SK-N-SH (cell line): ENCODE measurements around the gene HS3ST1. TPM values are rescaled to one million over a fixed set of nuclear protein-coding genes. Genes with fewer than 3 reads are reported as not detected.

Experiments
- CTCF ChIA-PET: fragments of 300-600, 350-600 bp; formaldehyde crosslinking; extraction: SDS; loops from one replicate; lab custom pipeline; 2021; lab: Yijun Ruan, JAX
- POLR2A ChIA-PET: fragments of 350-600 bp; sonication (Branson Sonifier 250); formaldehyde crosslinking; extraction: SDS; loops from one replicate; lab custom pipeline; 2020; ENCODE audit warnings: antibody characterized with exemption, inconsistent platforms; lab: Yijun Ruan, JAX
- DNase-seq: peaks from one replicate; pipeline ENCODE4 v3.0.0; 2012
- H2AFZ ChIP-seq: fragments of 200-600 bp; sonication (generic); 2 replicates; pipeline ENCODE4 v1.8.1; 2016; ENCODE audit warnings: antibody characterized with exemption, mild to moderate bottlenecking, low read depth
- H3F3A ChIP-seq: fragments of 200-600 bp; sonication (generic); replicated peaks from 2 replicates; pipeline ENCODE3; 2016; ENCODE audit warnings: antibody characterized with exemption, mild to moderate bottlenecking; ENCODE audit not compliant: insufficient read depth
- H3K27ac ChIP-seq, 2 experiments: fragments of 200-500 bp in 1 of 2; fragments of 200-600 bp in 1 of 2; sonication (Bioruptor generic) in 1 of 2; sonication (generic), shearing (Covaris generic) in 1 of 2; 2 replicates each; pipeline versions ENCODE4 v1.5.1 to v1.6.1; 2014 to 2016; ENCODE audit warnings: low read depth in 2 of 2, inconsistent platforms in 1 of 2, low read length in 1 of 2, mild to moderate bottlenecking in 1 of 2, mixed read lengths in 1 of 2
- H3K27me3 ChIP-seq: fragments of 200-600 bp; sonication (generic), shearing (Covaris generic); 2 replicates; pipeline ENCODE4 v1.6.1; 2016; ENCODE audit warnings: mixed run types; ENCODE audit not compliant: insufficient read depth
- H3K36me3 ChIP-seq, 2 experiments: fragments of 200-500 bp in 1 of 2; fragments of 200-600 bp in 1 of 2; sonication (Bioruptor generic) in 1 of 2; sonication (generic) in 1 of 2; replicated peaks in 1 of 2; 2 replicates each; pipeline versions ENCODE3 to v1.5.1; 2014 to 2016; ENCODE audit warnings: low read length in 1 of 2, mild to moderate bottlenecking in 1 of 2; ENCODE audit not compliant: insufficient read depth in 2 of 2, control insufficient read depth in 1 of 2
- H3K4me1 ChIP-seq, 2 experiments: fragments of 200-500 bp in 1 of 2; fragments of 200-600 bp in 1 of 2; sonication (Bioruptor generic) in 1 of 2; sonication (generic), shearing (Covaris generic) in 1 of 2; 2 replicates each; pipeline versions ENCODE4 v1.5.1 to v1.6.1; 2014 to 2016; ENCODE audit warnings: low read depth in 1 of 2, low read length in 1 of 2, mixed run types in 1 of 2; ENCODE audit not compliant: insufficient read depth in 2 of 2, control insufficient read depth in 1 of 2
- H3K4me2 ChIP-seq: fragments of 200-600 bp; sonication (generic), shearing (Covaris generic); 2 replicates; pipeline ENCODE4 v1.6.1; 2017; ENCODE audit warnings: mixed run types
- H3K4me3 ChIP-seq, 2 experiments: fragments of 200-500 bp in 1 of 2; fragments of 200-600 bp in 1 of 2; sonication (Bioruptor generic) in 1 of 2; sonication (generic), shearing (Covaris generic) in 1 of 2; 2 replicates each; pipeline versions ENCODE4 v1.5.1 to v1.8.1; 2014 to 2016; ENCODE audit warnings: low read depth in 2 of 2, inconsistent platforms in 1 of 2, low read length in 1 of 2, mild to moderate bottlenecking in 1 of 2, mixed read lengths in 1 of 2, moderate library complexity in 1 of 2
- H3K79me2 ChIP-seq: fragments of 200-600 bp; sonication (generic); 2 replicates; pipeline ENCODE4 v1.8.1; 2017; ENCODE audit warnings: mild to moderate bottlenecking; ENCODE audit not compliant: insufficient read depth
- H3K9ac ChIP-seq: fragments of 200-600 bp; sonication (generic); 2 replicates; pipeline ENCODE4 v1.6.1; 2017; ENCODE audit warnings: mixed run types
- H3K9me2 ChIP-seq: fragments of 200-600 bp; sonication (generic); 2 replicates; pipeline ENCODE4 v1.6.1; 2017; ENCODE audit warnings: mixed run types
- H3K9me3 ChIP-seq: fragments of 200-600 bp; sonication (generic); 2 replicates; pipeline ENCODE4 v1.6.1; 2017; ENCODE audit warnings: mixed run types, mild to moderate bottlenecking, moderate library complexity
- H4K20me1 ChIP-seq: fragments of 200-600 bp; sonication (generic); 2 replicates; pipeline ENCODE4 v1.6.1; 2017; ENCODE audit warnings: mild to moderate bottlenecking, mixed run types; ENCODE audit not compliant: insufficient read depth
- ELF1 ChIP-seq: IDR thresholded peaks from 2 replicates; pipeline ENCODE4 v1.4.0; 2012
- EZH2phosphoT487 ChIP-seq: fragments of 200-600 bp; sonication (generic); IDR thresholded peaks from 2 replicates; pipeline ENCODE4 v1.6.1; 2017; ENCODE audit warnings: low read depth, mixed run types, mild to moderate bottlenecking, antibody characterized with exemption, moderate library complexity, borderline replicate concordance
- FOSL2 ChIP-seq: IDR thresholded peaks from 2 replicates; pipeline ENCODE4 v1.4.0; 2012; ENCODE audit warnings: low read depth, mild to moderate bottlenecking, moderate library complexity, borderline replicate concordance
- GABPA ChIP-seq: IDR thresholded peaks from 2 replicates; pipeline ENCODE4 v1.4.0; 2012; ENCODE audit warnings: low read depth, mild to moderate bottlenecking
- GATA2 ChIP-seq: sonication (generic); formaldehyde crosslinking; IDR thresholded peaks from 2 replicates; pipeline ENCODE4 v1.5.0; 2020; ENCODE audit warnings: mild to moderate bottlenecking, missing genetic modification reagents
- JUND ChIP-seq: IDR thresholded peaks from 2 replicates; pipeline ENCODE4 v1.4.0; 2012
- NFIC ChIP-seq: IDR thresholded peaks from 2 replicates; pipeline ENCODE4 v1.4.0; 2012; ENCODE audit warnings: borderline replicate concordance
- POLR2AphosphoS5 ChIP-seq: IDR thresholded peaks from 2 replicates; pipeline ENCODE4 v1.6.1; 2012; ENCODE audit warnings: low read depth, low read length
- RCOR1 ChIP-seq: fragments of 150-350 bp; IDR thresholded peaks from 2 replicates; pipeline ENCODE4 v1.6.1; 2017; ENCODE audit warnings: antibody characterized with exemption, low read length
- RFX5 ChIP-seq: IDR thresholded peaks from 2 replicates; pipeline ENCODE4 v1.6.1; 2012; ENCODE audit warnings: mild to moderate bottlenecking, improper control_type of control experiment, low read length
- SIN3A ChIP-seq: IDR thresholded peaks from 2 replicates; pipeline ENCODE4 v1.6.1; 2012; ENCODE audit warnings: low read depth, mild to moderate bottlenecking, low read length, moderate library complexity, borderline replicate concordance
- TEAD4 ChIP-seq: IDR thresholded peaks from 2 replicates; pipeline ENCODE4 v1.4.0; 2012; ENCODE audit warnings: mild to moderate bottlenecking, borderline replicate concordance; ENCODE audit not compliant: insufficient read depth
- YY1 ChIP-seq: IDR thresholded peaks from 2 replicates; pipeline ENCODE4 v1.4.0; 2012; ENCODE audit warnings: low read depth, mild to moderate bottlenecking
- WGBS: methylation state at CpG from one replicate; pipeline ENCODE4 v1.1.6; 2017; ENCODE audit warnings: low lambda C conversion rate; 5-methylcytosine and 5-hydroxymethylcytosine counted together
- polyA plus RNA-seq, 3 experiments: library from polyadenylated mRNA; depleted of rRNA; stranded (reverse); fragments of >200 nt; gene quantifications; 2 replicates each; pipeline ENCODE4 v1.2.3, GENCODE V29; 2012
- TF ChIP-seq, protein P1 (sequence below): IDR thresholded peaks from 2 replicates; pipeline ENCODE4 v1.4.0; 2012; ENCODE audit warnings: low read depth, borderline replicate concordance
- TF ChIP-seq, protein P2 (sequence below): fragments of 150-350 bp; IDR thresholded peaks from 2 replicates; pipeline ENCODE4 v1.6.1; 2017; ENCODE audit warnings: antibody characterized with exemption, low read length, low read depth, borderline replicate concordance

The HS3ST1 gene
- polyA plus RNA-seq, 1 of the 3 experiments (the other 2 are of a cell fraction) = not detected

- CTCF ChIA-PET = no interaction called here
- Histone ChIP-seq H3K4me1 (no peaks in the 10 kb centered on the region), H3K79me2 (no peaks in the 10 kb centered on the region), H3K4me2 (no peak overlapping the region), H3K4me3 (no peak overlapping the region), H3F3A (no peaks in the 10 kb centered on the region), H3K36me3 (no peaks in the 10 kb centered on the region), H4K20me1 (no peaks in the 10 kb centered on the region), H3K9me2 (no peaks in the 10 kb centered on the region), H2AFZ (no peak overlapping the region), H3K27ac (no peak overlapping the region), H3K9ac (no peak overlapping the region), H3K9me3 (no peaks in the 10 kb centered on the region), H3K27me3 (no peaks in the 10 kb centered on the region)
- TF ChIP-seq RCOR1 (no peak), POLR2AphosphoS5 (no peak), TEAD4 (no peak), EZH2phosphoT487 (no peak), GATA2 (no peak), GABPA (no peak)
- TF ChIP-seq, protein P1, sequence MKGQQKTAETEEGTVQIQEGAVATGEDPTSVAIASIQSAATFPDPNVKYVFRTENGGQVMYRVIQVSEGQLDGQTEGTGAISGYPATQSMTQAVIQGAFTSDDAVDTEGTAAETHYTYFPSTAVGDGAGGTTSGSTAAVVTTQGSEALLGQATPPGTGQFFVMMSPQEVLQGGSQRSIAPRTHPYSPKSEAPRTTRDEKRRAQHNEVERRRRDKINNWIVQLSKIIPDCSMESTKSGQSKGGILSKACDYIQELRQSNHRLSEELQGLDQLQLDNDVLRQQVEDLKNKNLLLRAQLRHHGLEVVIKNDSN = no peak
- TF ChIP-seq, protein P2, sequence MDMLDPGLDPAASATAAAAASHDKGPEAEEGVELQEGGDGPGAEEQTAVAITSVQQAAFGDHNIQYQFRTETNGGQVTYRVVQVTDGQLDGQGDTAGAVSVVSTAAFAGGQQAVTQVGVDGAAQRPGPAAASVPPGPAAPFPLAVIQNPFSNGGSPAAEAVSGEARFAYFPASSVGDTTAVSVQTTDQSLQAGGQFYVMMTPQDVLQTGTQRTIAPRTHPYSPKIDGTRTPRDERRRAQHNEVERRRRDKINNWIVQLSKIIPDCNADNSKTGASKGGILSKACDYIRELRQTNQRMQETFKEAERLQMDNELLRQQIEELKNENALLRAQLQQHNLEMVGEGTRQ = no peak
- no peak for DNase-seq
- POLR2A ChIA-PET = no interaction called here
Observed at GRCh38 chr4:11359591-11359990, 69.1 kb downstream of the HS3ST1 start.

DNA sequence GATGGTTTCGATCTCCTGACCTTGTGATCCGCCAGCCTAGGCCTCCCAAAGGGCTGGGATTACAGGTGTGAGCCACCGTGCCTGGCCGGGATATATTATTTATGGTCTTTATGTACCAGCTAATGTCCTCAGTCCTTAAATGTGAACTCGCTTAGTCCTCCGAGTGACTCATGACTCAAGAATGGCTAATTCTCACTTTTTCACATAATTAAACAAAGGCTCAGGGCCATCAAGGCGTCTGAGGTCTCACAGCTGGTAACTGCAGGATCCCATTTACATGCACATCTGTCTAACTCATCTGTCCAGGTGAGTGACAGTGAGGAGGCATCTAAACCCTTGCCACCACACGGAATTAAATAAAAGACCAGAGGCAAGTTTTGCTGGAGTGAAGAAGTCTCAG, 73.5 kb downstream of the HS3ST1 start:
- 10% methylated on average over 8 of the region's 8 CpGs for WGBS
- no peak overlapping the region for H3K4me2 ChIP-seq
- no peaks in the 10 kb centered on the region for H4K20me1 ChIP-seq
- H3K79me2 ChIP-seq = no peaks in the 10 kb centered on the region
- H3K9ac ChIP-seq = no peak overlapping the region
- DNase-seq = no peak
- no peaks in the 10 kb centered on the region for H3K27me3 ChIP-seq
- H3K27ac ChIP-seq = no peak overlapping the region
- no peaks in the 10 kb centered on the region for H3K9me3 ChIP-seq
- H2AFZ ChIP-seq = no peak overlapping the region
- no peaks in the 10 kb centered on the region for H3K9me2 ChIP-seq
- ChIA-PET POLR2A (no interaction called here), CTCF (no interaction called here)
- no peak overlapping the region for H3K4me3 ChIP-seq
- H3K36me3 ChIP-seq = no peaks in the 10 kb centered on the region
- no peaks in the 10 kb centered on the region for H3F3A ChIP-seq
- H3K4me1 ChIP-seq = no peaks in the 10 kb centered on the region
- no peak for TF ChIP-seq FOSL2
- TF ChIP-seq JUND = no peak
- TF ChIP-seq ELF1 = no peak
- no peak for TF ChIP-seq SIN3A
- TF ChIP-seq POLR2AphosphoS5 = no peak
- no peak for TF ChIP-seq RFX5
- TF ChIP-seq NFIC = no peak
- TF ChIP-seq YY1 = no peak
